ENCODE measurements around the gene KHDRBS1.

DNA sequence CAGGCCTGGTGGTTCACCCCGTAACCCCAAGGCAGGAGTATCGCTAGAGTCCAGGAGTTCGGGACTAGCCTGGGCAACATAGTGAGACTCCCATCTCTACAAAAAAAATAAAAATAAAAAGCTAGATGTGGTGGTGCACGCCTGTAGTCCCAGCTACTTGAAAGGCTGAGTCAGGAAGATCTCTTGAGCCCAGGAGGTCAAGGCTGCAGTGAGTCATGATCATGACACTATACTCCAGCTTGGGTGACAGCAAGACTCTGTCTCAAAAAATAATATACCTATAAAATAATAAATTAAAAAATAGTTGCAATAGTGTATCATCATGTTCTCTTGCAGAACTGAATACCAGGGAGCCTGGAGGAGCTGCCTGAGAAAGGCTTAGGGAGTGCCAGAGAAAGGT, 39.2 kb downstream of the KHDRBS1 start:
- TF ChIP-seq, protein P1, sequence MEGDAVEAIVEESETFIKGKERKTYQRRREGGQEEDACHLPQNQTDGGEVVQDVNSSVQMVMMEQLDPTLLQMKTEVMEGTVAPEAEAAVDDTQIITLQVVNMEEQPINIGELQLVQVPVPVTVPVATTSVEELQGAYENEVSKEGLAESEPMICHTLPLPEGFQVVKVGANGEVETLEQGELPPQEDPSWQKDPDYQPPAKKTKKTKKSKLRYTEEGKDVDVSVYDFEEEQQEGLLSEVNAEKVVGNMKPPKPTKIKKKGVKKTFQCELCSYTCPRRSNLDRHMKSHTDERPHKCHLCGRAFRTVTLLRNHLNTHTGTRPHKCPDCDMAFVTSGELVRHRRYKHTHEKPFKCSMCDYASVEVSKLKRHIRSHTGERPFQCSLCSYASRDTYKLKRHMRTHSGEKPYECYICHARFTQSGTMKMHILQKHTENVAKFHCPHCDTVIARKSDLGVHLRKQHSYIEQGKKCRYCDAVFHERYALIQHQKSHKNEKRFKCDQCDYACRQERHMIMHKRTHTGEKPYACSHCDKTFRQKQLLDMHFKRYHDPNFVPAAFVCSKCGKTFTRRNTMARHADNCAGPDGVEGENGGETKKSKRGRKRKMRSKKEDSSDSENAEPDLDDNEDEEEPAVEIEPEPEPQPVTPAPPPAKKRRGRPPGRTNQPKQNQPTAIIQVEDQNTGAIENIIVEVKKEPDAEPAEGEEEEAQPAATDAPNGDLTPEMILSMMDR (conservative IDR thresholded peaks at IDR 0.05; ENCODE audit: low read depth in 2 of 2): no peak
- no peak for TF ChIP-seq EZH2 (IDR thresholded peaks at IDR 0.05; ENCODE audit: low read depth, unreplicated experiment)
- TF ChIP-seq EZH2phosphoT487 (IDR thresholded peaks at IDR 0.05; ENCODE audit: unreplicated experiment): no peak
- no peak for TF ChIP-seq ETS1 (IDR thresholded peaks at IDR 0.05)
- no peak for TF ChIP-seq REST (IDR thresholded peaks at IDR 0.05; ENCODE audit: unreplicated experiment)
- TF ChIP-seq POLR2AphosphoS5 (IDR thresholded peaks at IDR 0.05; ENCODE audit: low read depth): no peak

Measured in GM23338 (cell line).